ENCODE data around the gene MYOZ1. TPM values are rescaled to one million over a fixed set of nuclear protein-coding genes. Genes with fewer than 3 reads are reported as not detected.

The MYOZ1 gene
- total and polyA plus RNA-seq, 2 donors (not counting 3 experiments of a cell fraction or from before 2014, with no cell fraction given): not detected

DNA sequence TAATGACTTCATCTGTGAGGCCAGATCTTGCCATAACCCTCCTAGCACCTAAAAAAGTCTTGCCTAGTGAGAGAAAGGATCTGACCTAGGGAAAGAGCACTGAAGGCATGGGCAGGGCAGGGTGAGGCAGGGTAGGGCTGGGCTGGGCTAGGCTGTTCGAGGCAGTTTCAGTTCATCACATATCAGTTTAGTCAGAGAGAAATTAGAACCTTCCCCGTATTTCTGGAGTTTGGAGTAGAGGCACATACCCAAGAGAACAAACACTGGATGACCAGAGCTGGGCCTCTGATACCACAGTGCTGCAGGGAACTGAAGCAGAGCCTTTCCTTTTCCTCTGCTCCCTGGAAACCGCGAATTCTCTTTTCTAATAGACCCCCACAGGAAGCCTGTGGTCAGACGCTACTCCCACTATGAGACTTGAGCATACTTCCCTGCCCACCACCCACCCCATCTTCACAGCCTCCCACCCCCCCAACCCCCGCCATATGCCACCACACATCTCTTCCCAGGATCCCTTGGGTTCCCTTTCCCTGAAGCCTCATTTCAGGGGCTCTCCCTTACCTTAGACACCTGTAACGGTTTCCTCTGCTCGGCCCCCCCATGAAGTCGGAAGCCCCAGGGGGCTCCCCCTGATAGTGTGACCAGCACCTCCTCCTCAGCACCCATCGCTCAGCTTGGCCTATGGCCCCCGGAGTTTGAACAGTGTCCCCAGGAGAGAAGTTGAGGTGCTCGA lies 14.1 kb upstream of the MYOZ1 start:
- H3K27ac ChIP-seq (ENCODE audit: insufficient read depth, low read depth, low read length): no peak overlapping the region
- intact Hi-C loops (cut with micrococcal nuclease): no loop called here
- no TSS peak for BruUV-seq (replicated peaks)
- H2AFZ ChIP-seq (ENCODE audit: low read depth, low read length): no peak overlapping the region
- no peaks in the 10 kb centered on the region for H4K20me1 ChIP-seq (replicated peaks; ENCODE audit: control insufficient read depth, extremely low read depth, insufficient read depth, low read length)
- CTCF ChIA-PET: no interaction called here
- no peak overlapping the region for H3K9ac ChIP-seq (replicated peaks; ENCODE audit: extremely low read depth, insufficient read depth, low read length)
- no peaks in the 10 kb centered on the region for H3K9me1 ChIP-seq (replicated peaks; ENCODE audit: control insufficient read depth, extremely low read depth, insufficient read depth, low read length)
- H3K27me3 ChIP-seq (ENCODE audit: control insufficient read depth in 2 of 2, insufficient read depth in 2 of 2, low read length in 2 of 2): peaks cover 0 to 4% of the 10 kb centered on the region in 2 experiments
- dilution Hi-C loops (cut with MboI; ENCODE audit: extremely low pct_ligation_motif_present, low sequenced_read_pairs): no loop called here
- FAIRE-seq: no peak
- DNase-seq (ENCODE audit: low read depth, low spot score): no peak
- TF ChIP-seq POLR2A (IDR thresholded peaks at IDR 0.05; ENCODE audit: low read depth, low read length) (no peak), FOS (IDR thresholded peaks at IDR 0.05; ENCODE audit: borderline replicate concordance, insufficient read depth, low read length) (no peak), JUN (IDR thresholded peaks at IDR 0.05; ENCODE audit: borderline replicate concordance, insufficient read depth, insufficient read length, low read depth) (no peak), POLR2AphosphoS5 (IDR thresholded peaks at IDR 0.05; ENCODE audit: insufficient read depth, low read depth, low read length) (no peak), MYC (IDR thresholded peaks at IDR 0.05; ENCODE audit: low read depth, low read length) (no peak), GATA2 (IDR thresholded peaks at IDR 0.05; ENCODE audit: insufficient read depth, insufficient read length, low read depth, low read length) (no peak), EZH2 (IDR thresholded peaks at IDR 0.05; ENCODE audit: borderline replicate concordance, low read depth, low read length, severe bottlenecking) (no peak)
- TF ChIP-seq, protein P1, sequence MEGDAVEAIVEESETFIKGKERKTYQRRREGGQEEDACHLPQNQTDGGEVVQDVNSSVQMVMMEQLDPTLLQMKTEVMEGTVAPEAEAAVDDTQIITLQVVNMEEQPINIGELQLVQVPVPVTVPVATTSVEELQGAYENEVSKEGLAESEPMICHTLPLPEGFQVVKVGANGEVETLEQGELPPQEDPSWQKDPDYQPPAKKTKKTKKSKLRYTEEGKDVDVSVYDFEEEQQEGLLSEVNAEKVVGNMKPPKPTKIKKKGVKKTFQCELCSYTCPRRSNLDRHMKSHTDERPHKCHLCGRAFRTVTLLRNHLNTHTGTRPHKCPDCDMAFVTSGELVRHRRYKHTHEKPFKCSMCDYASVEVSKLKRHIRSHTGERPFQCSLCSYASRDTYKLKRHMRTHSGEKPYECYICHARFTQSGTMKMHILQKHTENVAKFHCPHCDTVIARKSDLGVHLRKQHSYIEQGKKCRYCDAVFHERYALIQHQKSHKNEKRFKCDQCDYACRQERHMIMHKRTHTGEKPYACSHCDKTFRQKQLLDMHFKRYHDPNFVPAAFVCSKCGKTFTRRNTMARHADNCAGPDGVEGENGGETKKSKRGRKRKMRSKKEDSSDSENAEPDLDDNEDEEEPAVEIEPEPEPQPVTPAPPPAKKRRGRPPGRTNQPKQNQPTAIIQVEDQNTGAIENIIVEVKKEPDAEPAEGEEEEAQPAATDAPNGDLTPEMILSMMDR (IDR thresholded peaks at IDR 0.05; ENCODE audit: extremely low read depth in 1 of 2, insufficient read depth in 1 of 2, low read depth in 1 of 2, low read length in 2 of 2): no peak
- TF ChIP-seq, protein P2, sequence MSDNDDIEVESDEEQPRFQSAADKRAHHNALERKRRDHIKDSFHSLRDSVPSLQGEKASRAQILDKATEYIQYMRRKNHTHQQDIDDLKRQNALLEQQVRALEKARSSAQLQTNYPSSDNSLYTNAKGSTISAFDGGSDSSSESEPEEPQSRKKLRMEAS (IDR thresholded peaks at IDR 0.05; ENCODE audit: insufficient read depth, insufficient read length): no peak
- no peaks in the 10 kb centered on the region for H3K9me3 ChIP-seq (replicated peaks; ENCODE audit: control insufficient read depth, insufficient read depth, low read length)
- no peak overlapping the region for H3K4me3 ChIP-seq (replicated peaks in 1 of 3; ENCODE audit: insufficient read depth in 1 of 3, low read depth in 1 of 3, low read length in 3 of 3)
- H3K4me1 ChIP-seq (ENCODE audit: control insufficient read depth, extremely low read depth, insufficient read depth, low read length): no peaks in the 10 kb centered on the region
- no peaks in the 10 kb centered on the region for H3K36me3 ChIP-seq (ENCODE audit: control insufficient read depth in 2 of 2, extremely low read depth in 1 of 2, insufficient read depth in 2 of 2, low read length in 2 of 2)
- POLR2A ChIA-PET: interaction anchor here (1.2 kb wide), 1 partner anchor 117 kb away, joined by 5 read pairs; no protein-coding TSS in a partner anchor
- no peak overlapping the region for H3K4me2 ChIP-seq (ENCODE audit: insufficient read depth, low read length)
- no peaks in the 10 kb centered on the region for H3K79me2 ChIP-seq (ENCODE audit: control insufficient read depth, insufficient read depth, low read length)

Data from endothelial cell of umbilical vein (primary cell).